ENCODE results near the gene KLF16. TPM values are rescaled to one million over a fixed set of nuclear protein-coding genes. Genes with fewer than 3 reads are reported as not detected.

Gene KLF16
- total and polyA plus RNA-seq, 9 of the 15 experiments (the other 6 are each of a cell fraction or from before 2014, with no cell fraction given) = 0.04 to 60.4 (median 6.8) TPM

GRCh38 chr19:1825909-1826556, 37.3 kb downstream of the KLF16 start (continued):
- TF ChIP-seq REST (IDR thresholded peaks at IDR 0.05; ENCODE audit: borderline replicate concordance) (peak; percentile 62), REST (CRISPR knock-in tag; IDR thresholded peaks at IDR 0.05; ENCODE audit: low read depth) (no peak), KDM4B (IDR thresholded peaks at IDR 0.05; ENCODE audit: borderline replicate concordance in 2 of 2, low read depth in 1 of 2) (no peak), FOXK2 (conservative IDR thresholded peaks at IDR 0.05 in 1 of 2, IDR thresholded peaks at IDR 0.05 in 1 of 2; ENCODE audit: low read depth in 2 of 2) (peak; percentile 17 to 44; a peak in 2 of 4 replicates), ASH1L (IDR thresholded peaks at IDR 0.05; ENCODE audit: borderline replicate concordance, low read depth, partially characterized antibody) (no peak), RBM22 (IDR thresholded peaks at IDR 0.05; ENCODE audit: low read depth, low read length, poor library complexity, severe bottlenecking) (no peak), ZNF165 (CRISPR knock-in tag; IDR thresholded peaks at IDR 0.05; ENCODE audit: borderline replicate concordance) (no peak), MEF2A (IDR thresholded peaks at IDR 0.05; ENCODE audit: control insufficient read depth, low read depth, low read length) (no peak), LARP7 (IDR thresholded peaks at IDR 0.05) (peak; percentile 88), PTTG1 (tag; IDR thresholded peaks at IDR 0.05; ENCODE audit: low read depth) (no peak), RFX5 (IDR thresholded peaks at IDR 0.05; ENCODE audit: low read depth, low read length) (no peak)
- TF ChIP-seq, protein P1, sequence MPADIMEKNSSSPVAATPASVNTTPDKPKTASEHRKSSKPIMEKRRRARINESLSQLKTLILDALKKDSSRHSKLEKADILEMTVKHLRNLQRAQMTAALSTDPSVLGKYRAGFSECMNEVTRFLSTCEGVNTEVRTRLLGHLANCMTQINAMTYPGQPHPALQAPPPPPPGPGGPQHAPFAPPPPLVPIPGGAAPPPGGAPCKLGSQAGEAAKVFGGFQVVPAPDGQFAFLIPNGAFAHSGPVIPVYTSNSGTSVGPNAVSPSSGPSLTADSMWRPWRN (IDR thresholded peaks at IDR 0.05; ENCODE audit: low read depth) = no peak
- TF ChIP-seq, protein P2, sequence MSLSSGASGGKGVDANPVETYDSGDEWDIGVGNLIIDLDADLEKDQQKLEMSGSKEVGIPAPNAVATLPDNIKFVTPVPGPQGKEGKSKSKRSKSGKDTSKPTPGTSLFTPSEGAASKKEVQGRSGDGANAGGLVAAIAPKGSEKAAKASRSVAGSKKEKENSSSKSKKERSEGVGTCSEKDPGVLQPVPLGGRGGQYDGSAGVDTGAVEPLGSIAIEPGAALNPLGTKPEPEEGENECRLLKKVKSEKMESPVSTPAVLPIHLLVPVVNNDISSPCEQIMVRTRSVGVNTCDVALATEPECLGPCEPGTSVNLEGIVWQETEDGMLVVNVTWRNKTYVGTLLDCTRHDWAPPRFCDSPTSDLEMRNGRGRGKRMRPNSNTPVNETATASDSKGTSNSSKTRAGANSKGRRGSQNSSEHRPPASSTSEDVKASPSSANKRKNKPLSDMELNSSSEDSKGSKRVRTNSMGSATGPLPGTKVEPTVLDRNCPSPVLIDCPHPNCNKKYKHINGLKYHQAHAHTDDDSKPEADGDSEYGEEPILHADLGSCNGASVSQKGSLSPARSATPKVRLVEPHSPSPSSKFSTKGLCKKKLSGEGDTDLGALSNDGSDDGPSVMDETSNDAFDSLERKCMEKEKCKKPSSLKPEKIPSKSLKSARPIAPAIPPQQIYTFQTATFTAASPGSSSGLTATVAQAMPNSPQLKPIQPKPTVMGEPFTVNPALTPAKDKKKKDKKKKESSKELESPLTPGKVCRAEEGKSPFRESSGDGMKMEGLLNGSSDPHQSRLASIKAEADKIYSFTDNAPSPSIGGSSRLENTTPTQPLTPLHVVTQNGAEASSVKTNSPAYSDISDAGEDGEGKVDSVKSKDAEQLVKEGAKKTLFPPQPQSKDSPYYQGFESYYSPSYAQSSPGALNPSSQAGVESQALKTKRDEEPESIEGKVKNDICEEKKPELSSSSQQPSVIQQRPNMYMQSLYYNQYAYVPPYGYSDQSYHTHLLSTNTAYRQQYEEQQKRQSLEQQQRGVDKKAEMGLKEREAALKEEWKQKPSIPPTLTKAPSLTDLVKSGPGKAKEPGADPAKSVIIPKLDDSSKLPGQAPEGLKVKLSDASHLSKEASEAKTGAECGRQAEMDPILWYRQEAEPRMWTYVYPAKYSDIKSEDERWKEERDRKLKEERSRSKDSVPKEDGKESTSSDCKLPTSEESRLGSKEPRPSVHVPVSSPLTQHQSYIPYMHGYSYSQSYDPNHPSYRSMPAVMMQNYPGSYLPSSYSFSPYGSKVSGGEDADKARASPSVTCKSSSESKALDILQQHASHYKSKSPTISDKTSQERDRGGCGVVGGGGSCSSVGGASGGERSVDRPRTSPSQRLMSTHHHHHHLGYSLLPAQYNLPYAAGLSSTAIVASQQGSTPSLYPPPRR (CRISPR knock-in tag; IDR thresholded peaks at IDR 0.05; ENCODE audit: borderline replicate concordance) = no peak
